Measurements from ENCODE around the gene CAVIN1. TPM values are rescaled to one million over a fixed set of nuclear protein-coding genes. Genes with fewer than 3 reads are reported as not detected.
A peak's percentile ranks its signal among the peaks of the same experiment; 100 is the strongest.

Gene CAVIN1
- total RNA-seq, 4 donors from 2014 or later = 16.3 to 94.9 (median 35.9) TPM

DNA sequence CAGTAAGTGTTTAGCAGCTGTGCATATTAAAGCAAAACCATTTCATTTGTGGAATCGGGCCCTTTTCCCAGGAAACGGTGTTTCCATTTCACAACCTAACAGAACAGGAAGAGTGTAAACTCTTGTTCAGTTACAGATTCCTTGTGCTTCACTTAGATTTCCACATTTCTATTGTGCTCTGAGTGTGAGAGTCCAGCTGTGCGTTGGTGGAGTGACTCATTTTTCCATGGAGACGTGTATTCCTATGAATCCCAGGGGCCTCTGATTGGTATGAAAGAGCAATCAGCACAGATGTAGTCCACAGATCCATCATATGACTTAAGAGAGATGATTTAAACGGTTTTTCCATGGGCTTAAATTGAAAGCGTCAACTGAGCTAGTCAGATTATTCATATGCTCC lies 13.3 kb upstream of the CAVIN1 start:
- no peak overlapping the region for H3K4me3 ChIP-seq
- H3K4me1 ChIP-seq = no peaks in the 10 kb centered on the region
- H3K36me3 ChIP-seq = no peaks in the 10 kb centered on the region
- H3K9me3 ChIP-seq = no peaks in the 10 kb centered on the region
- no peaks in the 10 kb centered on the region for H3K27me3 ChIP-seq
- H3K27ac ChIP-seq = peak overlapping the region in 3 of 4 donors; percentile 20 to 72 (median 61)
- DNase-seq = no peak
- TF ChIP-seq POLR2A (IDR thresholded peaks at IDR 0.05) = no peak
- TF ChIP-seq, protein P1, sequence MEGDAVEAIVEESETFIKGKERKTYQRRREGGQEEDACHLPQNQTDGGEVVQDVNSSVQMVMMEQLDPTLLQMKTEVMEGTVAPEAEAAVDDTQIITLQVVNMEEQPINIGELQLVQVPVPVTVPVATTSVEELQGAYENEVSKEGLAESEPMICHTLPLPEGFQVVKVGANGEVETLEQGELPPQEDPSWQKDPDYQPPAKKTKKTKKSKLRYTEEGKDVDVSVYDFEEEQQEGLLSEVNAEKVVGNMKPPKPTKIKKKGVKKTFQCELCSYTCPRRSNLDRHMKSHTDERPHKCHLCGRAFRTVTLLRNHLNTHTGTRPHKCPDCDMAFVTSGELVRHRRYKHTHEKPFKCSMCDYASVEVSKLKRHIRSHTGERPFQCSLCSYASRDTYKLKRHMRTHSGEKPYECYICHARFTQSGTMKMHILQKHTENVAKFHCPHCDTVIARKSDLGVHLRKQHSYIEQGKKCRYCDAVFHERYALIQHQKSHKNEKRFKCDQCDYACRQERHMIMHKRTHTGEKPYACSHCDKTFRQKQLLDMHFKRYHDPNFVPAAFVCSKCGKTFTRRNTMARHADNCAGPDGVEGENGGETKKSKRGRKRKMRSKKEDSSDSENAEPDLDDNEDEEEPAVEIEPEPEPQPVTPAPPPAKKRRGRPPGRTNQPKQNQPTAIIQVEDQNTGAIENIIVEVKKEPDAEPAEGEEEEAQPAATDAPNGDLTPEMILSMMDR (IDR thresholded peaks at IDR 0.05) = no peak

- no peaks in the 10 kb centered on the region for H3K9me3 ChIP-seq
- no peak for DNase-seq
- H3K4me1 ChIP-seq = no peaks in the 10 kb centered on the region
- no peak for TF ChIP-seq POLR2A (IDR thresholded peaks at IDR 0.05)
- TF ChIP-seq, protein P1 (IDR thresholded peaks at IDR 0.05) = no peak
- no peak overlapping the region for H3K4me3 ChIP-seq
- no peak overlapping the region for H3K27ac ChIP-seq
- H3K36me3 ChIP-seq = no peaks in the 10 kb centered on the region
- H3K27me3 ChIP-seq = no peaks in the 10 kb centered on the region
Measured at GRCh38 chr17:42431758-42432161, 8.7 kb upstream of the CAVIN1 start.

DNA sequence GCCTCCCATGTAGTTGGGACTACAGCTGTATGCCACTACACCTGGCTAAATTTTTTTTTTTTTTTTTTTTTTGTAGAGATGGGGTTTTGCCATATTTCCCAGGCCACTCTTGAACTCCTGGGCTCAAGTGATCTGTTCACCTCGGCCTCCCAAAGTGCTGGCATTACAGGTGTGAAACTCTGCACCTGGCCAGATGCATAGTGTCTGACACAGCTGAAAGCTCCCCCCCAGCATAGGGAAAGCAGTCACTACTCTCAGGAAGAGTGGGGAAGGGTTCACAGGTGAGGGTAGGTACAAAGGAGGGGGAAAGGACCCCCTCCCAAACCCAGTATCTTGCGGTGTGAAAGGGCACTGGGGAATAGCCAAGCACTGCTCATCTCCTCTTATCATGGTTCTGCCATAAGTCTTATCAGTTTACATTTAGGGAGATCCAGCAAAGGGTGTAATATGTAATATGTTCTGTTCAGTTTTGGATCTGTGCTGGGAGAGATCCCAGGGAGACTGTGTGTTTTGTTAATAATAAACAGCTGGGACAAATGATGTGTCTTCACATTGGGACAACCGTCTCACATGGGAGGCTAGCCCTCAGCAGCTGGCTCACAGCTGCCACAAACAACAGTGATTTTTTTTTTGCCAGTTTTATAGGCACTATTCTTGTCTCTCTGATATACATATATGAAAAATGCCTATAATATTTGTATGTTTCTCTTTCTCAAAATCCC lies 6.8 kb upstream of the CAVIN1 start:
- H3K27me3 ChIP-seq = no peaks in the 10 kb centered on the region
- TF ChIP-seq, protein P1 (IDR thresholded peaks at IDR 0.05) = no peak
- TF ChIP-seq POLR2A (IDR thresholded peaks at IDR 0.05) = no peak
- no peaks in the 10 kb centered on the region for H3K36me3 ChIP-seq
- no peaks in the 10 kb centered on the region for H3K9me3 ChIP-seq
- no peak overlapping the region for H3K27ac ChIP-seq
- no peak overlapping the region for H3K4me3 ChIP-seq
- H3K4me1 ChIP-seq = no peaks in the 10 kb centered on the region
- DNase-seq = no peak

GRCh38 chr17:42428141-42428944 lies 5.3 kb upstream of the CAVIN1 start:
- Histone ChIP-seq H3K9me3 (no peaks in the 10 kb centered on the region), H3K4me1 (peaks cover 0 to 5% (median 0%) of the 10 kb centered on the region in 4 donors), H3K4me3 (no peak overlapping the region), H3K27me3 (no peaks in the 10 kb centered on the region), H3K27ac (no peak overlapping the region), H3K36me3 (no peaks in the 10 kb centered on the region)
- TF ChIP-seq POLR2A (IDR thresholded peaks at IDR 0.05) = no peak
- TF ChIP-seq, protein P1 (IDR thresholded peaks at IDR 0.05) = peak; percentile 32 to 85 (median 76)
- peak in 2 of 3 donors; percentile 66 to 77 for DNase-seq

GRCh38 chr17:42424991-42425610 lies 2.0 kb upstream of the CAVIN1 start:
- no peak overlapping the region for H3K4me3 ChIP-seq
- TF ChIP-seq, protein P1 (IDR thresholded peaks at IDR 0.05) = no peak
- TF ChIP-seq POLR2A (IDR thresholded peaks at IDR 0.05) = no peak
- H3K27me3 ChIP-seq = no peaks in the 10 kb centered on the region
- H3K4me1 ChIP-seq = peaks cover 0 to 29% (median 9%) of the 10 kb centered on the region in 4 donors
- no peak for DNase-seq
- H3K27ac ChIP-seq = no peak overlapping the region
- no peaks in the 10 kb centered on the region for H3K9me3 ChIP-seq
- H3K36me3 ChIP-seq = no peaks in the 10 kb centered on the region

Data from Peyer's patch (tissue), 4 donors.